ENCODE data around the gene SDR42E2. TPM values are rescaled to one million over a fixed set of nuclear protein-coding genes. Genes with fewer than 3 reads are reported as not detected.
"Not testable (repeated sequence)": the region's sequence is repeated elsewhere in the genome, so short reads cannot be mapped to it uniquely, and the experiment has no call there.

Gene SDR42E2
- total RNA-seq, 1 donor, result 0.27 TPM

- peak; percentile 97 to 100 (median 99) for DNase-seq (ENCODE audit: low read depth in 2 of 3, low spot score in 2 of 3)
Measured at GRCh38 chr16:22190081-22190775, 27.9 kb downstream of the SDR42E2 start.

DNA sequence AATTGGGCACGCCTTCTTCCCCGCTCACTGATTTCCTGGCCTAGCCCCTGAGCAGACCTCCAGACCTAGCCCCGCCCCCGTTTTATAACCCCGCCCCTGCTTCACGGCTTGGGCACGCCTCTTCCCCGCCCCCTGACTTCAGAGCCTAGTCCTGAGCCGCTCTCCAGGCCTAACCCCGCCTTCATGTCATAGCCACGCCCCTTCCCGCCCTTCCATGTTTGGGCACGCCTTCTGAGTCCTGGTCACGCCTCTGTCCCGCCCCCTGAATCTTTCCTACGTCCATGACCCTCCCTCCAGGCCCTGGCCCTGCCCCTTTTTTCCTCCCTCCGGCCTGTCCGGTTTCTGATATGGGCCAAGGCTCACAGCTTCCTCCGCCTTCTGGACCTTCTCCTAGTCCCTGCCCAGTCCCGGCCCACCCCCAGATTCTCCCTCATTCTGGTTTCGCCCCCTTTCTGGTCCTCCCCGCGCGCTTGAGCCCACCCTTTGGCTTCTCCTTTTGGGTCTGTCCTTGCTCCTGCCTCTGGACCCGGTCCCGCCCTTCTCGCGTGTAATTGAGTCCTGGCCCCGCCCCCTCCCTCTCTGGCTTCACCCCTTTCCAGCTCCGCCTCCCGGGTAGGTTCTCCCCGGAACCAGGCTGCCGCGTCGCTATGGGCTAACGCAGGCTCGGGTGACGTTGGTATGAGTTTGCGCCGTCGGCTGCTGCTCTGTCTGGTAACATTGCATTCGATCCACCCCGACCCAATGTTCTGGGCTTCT lies 28.6 kb downstream of the SDR42E2 start:
- DNase-seq (ENCODE audit: low read depth in 2 of 3, low spot score in 2 of 3), result peak; percentile 94 to 97 (median 96)

GRCh38 chr16:22191532-22192260 lies 29.4 kb downstream of the SDR42E2 start:
- DNase-seq (ENCODE audit: low read depth in 2 of 3, low spot score in 2 of 3), result no peak

DNA sequence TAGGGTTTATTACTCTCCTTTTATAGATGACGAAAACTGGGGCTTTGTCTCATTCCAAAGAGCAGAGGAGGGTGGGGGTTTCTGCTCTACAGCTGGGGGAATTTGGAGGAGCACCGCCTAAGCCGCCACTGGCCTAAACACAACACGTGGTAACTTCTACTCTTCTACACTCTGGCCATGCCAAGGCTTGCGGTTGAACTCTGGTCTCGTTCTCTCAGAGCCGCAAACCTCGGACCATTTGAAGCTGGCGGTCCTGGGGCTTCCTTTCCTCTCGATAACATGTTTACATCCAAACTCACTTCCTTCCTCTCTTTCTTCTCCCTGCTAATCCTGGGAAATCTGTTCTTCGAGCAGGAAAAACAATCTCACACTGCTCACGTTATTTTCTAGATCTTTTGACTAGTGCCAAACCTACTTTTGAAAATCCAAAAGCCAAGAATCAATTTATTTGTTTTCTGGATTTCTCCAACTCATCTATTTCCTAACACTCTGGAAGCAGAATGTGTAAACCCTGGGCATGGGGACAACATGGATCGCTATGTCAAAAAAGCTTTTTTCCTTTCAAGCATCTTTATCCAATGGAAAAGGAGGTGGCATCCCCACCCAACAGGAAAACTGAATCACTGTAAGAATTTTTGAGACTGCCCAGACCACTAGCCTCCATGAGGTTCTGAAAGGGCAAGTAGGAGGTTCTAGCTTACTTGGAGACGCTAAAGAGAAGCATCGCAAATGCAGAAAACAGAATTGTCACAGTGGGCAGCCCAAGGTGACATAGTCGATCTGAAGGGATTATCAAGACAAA lies 30.2 kb downstream of the SDR42E2 start:
- peak; percentile 68 to 86 (median 86) for DNase-seq (ENCODE audit: low read depth in 2 of 3, low spot score in 2 of 3)

DNA sequence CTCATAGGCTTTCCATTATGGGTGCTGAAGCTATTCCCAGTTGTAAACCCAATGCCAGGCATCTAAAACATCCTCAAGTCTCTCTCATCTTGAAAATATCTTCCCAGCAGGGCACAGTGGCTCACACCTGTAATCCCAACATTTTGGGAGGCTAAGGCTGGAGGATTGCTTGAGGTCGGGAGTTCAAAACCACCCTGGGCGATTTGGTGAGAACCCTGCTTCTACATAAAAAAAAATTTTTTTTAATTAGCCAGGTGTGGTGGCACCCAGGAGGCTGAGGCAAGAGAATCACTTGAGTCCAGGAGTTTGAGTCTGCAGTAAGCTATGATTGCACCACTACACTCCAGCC lies 30.7 kb downstream of the SDR42E2 start:
- DNase-seq (ENCODE audit: low read depth in 2 of 3, low spot score in 2 of 3), result no peak

GRCh38 chr16:22194707-22195444 lies 32.6 kb downstream of the SDR42E2 start:
- no peak for DNase-seq (ENCODE audit: low read depth in 2 of 3, low spot score in 2 of 3)

DNA sequence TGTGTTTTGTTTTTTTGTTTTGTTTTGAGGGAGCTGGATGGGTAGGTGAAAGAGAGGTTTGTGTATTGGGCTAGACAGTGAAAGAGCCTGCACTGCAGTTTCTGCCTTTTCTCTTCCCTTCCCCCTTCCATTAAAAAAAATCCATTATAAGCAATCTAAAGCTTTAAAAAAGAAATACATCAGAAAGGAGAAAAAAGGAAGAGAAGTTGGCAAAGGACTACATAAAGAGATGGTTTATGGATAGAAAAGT lies 33.1 kb downstream of the SDR42E2 start:
- no peak for DNase-seq (ENCODE audit: low read depth in 2 of 3, low spot score in 2 of 3)

DNA sequence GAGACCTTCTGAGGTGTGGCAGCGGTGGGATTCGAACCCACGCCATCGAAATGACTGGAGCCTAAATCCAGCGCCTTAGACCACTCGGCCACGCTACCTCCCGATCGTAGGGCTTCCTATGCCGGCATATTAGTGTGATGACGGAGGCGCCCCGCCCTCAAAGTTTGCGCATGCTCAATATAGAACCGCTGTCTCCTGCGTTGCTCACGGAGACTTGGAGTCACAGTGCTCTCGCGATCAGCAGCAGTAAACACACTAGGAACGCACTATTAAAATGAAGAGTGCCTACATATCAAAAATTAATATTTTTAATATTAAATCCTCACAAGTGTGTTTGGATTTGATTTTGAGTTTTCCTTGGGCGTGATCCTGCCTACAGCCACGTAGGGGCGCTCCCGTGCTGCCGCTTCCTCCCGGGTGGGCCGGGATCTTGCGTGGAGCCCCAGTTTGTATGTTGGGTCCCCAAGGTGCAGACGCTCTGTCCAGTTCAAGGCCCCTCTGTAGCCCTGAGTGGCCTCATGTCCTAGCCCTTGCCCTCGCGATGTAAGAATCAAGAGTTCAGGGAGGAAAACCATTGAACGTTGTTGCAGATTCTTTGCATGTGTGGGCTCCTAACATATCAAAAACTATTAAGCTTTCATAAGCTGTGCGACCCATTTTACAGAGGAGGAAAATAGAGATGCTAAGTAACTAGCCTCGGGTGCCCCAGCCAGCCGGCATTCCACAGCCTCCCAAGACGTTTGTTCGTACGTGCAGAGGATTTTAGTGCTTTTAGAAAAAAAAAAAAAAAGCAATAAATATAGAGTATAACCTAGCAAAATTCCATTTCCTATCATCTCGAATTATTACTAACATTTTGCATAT lies 33.6 kb downstream of the SDR42E2 start:
- peak; percentile 87 to 95 (median 92) for DNase-seq (ENCODE audit: low read depth in 2 of 3, low spot score in 2 of 3)

DNA sequence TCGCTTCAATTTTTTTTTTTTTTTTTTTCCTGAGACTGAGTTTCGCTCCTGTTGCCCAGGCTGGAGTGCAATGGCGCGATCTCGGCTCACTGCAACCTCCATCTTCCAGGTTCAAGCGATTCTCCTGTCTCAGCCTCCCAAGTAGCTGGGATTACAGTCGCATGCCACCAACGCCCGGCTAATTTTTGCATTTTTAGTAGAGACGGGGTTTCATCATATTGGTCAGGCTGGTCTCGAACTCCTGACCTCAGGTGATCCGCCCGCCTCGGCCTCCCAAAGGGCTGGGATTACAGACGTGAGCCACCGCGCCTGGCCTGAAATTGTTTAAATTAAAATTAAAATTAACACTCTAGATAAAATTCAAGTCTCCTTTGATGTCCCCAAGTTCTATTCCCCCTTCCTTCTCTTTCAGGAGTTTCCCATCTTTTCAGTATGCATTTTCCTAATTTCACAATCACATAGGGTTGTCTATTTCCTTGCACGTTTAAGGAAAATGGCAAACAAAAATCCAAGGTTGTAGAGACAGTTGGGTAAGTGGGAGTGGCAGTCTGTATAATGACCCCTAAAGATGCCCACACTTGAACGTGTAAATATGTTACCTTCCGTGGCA lies 34.4 kb downstream of the SDR42E2 start:
- DNase-seq (ENCODE audit: low read depth in 2 of 3, low spot score in 2 of 3), result not testable (repeated sequence)

DNA sequence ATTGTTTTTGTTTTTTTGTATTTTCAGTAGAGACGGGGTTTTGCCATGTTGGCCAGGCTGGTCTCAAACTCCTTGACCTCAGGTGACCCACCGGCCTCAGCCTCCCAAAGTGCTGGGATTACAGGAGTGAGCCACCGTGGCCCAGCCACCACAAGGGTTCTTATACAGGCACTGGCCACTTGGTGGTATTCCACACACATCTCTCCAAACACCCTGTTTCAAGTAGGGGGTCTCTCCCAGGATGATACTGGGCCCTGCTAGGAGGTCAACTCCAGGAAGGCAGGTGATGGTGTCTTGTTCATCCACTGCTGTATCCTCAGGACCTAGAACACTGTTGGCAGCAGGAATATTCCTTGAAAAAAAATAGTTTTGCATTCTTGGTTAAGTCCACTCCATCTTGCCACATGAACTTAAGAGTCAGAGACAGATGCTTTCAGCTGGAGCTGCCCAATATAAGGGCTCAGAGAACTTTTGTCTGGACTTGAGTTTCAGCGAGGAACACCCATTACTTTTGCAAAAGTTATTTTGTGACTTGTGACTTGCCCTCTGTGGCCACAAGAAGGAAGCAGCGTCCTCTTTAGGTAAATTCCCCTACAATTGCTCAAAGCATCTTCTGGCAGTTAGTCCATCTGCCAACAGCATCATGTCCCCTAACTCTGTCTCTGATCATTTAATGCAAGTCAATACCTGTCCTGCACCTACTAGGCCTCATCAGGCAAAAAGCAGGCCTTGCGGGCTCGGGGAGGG lies 36.4 kb downstream of the SDR42E2 start:
- DNase-seq (ENCODE audit: low read depth in 2 of 3, low spot score in 2 of 3), result no peak

DNA sequence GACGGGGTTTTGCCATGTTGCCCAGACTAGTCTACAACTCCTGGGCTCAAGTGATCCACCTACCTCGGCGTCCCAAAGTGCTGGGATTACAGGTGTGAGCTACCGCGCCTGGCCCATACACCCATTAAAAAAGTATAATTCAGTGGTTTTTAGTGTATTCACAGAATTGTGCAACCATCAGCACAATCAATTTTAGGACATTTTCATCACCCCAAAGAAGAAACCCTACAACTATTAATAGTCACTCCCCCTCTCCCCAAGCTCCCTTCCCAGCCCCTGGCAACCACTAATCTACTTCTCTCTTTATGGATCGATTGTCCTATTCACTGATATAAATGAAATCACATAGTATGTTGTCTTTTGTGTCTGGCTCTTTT lies 39.9 kb downstream of the SDR42E2 start:
- no peak for DNase-seq (ENCODE audit: low read depth in 2 of 3, low spot score in 2 of 3)

- no peak for DNase-seq (ENCODE audit: low read depth in 2 of 3, low spot score in 2 of 3)
Measured at GRCh38 chr16:22203091-22203490, 40.8 kb downstream of the SDR42E2 start.

GRCh38 chr16:22204091-22204655 lies 41.9 kb downstream of the SDR42E2 start:
- DNase-seq (ENCODE audit: low read depth in 2 of 3, low spot score in 2 of 3), result no peak

DNA sequence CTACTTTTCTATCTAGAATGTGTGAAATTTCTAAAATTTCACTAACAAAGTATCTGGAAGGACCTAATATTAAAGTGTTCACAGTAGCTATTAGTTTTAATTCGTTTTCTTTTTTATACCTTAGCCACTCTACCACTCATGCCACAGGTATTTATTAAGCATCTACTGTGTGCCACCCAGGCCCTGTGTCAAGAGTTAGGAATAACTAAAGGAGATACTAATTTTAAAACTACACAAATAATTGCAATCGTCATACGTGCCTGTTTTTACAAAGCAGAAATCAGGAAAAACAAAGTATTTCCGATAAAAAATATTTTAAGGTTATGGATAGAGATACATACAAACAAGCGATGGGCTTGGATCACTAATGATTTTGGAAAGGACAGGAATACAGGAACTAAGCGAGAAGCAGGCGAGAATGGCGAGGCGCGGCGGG lies 43.3 kb downstream of the SDR42E2 start:
- no peak for DNase-seq (ENCODE audit: low read depth in 2 of 3, low spot score in 2 of 3)

GRCh38 chr16:22206013-22206841 lies 43.9 kb downstream of the SDR42E2 start, which contains the start of gene EEF2K:
EEF2K (plus strand) TSS chr16:22206278; CDS start chr16:22225730, 19,452 bp downstream.
- DNase-seq (ENCODE audit: low read depth in 2 of 3, low spot score in 2 of 3), result peak; percentile 66 to 89 (median 85)

- DNase-seq (ENCODE audit: low read depth in 2 of 3, low spot score in 2 of 3), result peak in 2 of 3 donors; percentile 85 to 87
Measured at GRCh38 chr16:22206842-22207714, 44.8 kb downstream of the SDR42E2 start.
